ENCODE results near the gene DIP2C. TPM values are rescaled to one million over a fixed set of nuclear protein-coding genes. Genes with fewer than 3 reads are reported as not detected.
A peak's percentile ranks its signal among the peaks of the same experiment; 100 is the strongest.

Gene DIP2C
- total RNA-seq, 1 donor from 2014 or later: 18.4 TPM

- intact Hi-C loops (cut with DNase I): no loop called here
- H3K27me3 ChIP-seq: no peaks in the 10 kb centered on the region
- H3K4me3 ChIP-seq: no peak overlapping the region
- H3K9me3 ChIP-seq: no peaks in the 10 kb centered on the region
- no peak for DNase-seq (ENCODE audit: extremely low spot score in 2 of 2)
- TF ChIP-seq CTCF (IDR thresholded peaks at IDR 0.05) (no peak), POLR2AphosphoS5 (IDR thresholded peaks at IDR 0.05; ENCODE audit: insufficient read depth in 1 of 2, low read depth in 1 of 2) (no peak), POLR2A (IDR thresholded peaks at IDR 0.05) (no peak)
- no peak overlapping the region for H3K27ac ChIP-seq
- no peaks in the 10 kb centered on the region for H3K36me3 ChIP-seq
- peaks cover 8% of the 10 kb centered on the region for H3K4me1 ChIP-seq
These were observed 391.4 kb downstream of the DIP2C start for GRCh38 chr10:298033-298432.

DNA sequence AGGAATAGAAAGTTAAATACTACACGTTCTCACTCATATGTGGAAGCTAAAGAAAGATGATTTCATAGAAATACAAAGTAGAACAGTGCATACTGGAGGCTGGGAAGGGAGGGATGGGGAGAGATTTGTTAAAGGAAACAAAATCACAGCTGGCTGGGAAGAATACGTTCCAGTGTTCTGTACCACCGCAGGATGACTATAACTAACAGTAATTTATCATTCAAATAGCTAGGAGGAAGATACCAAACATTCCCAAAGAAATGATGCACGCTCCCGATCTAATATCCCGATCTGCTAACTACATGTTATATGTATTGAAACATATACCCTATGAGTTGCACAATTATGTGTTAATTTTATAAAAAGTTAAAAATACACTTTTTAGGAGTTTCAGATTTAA, 391.9 kb downstream of the DIP2C start:
- no peak for DNase-seq (ENCODE audit: extremely low spot score in 2 of 2)
- intact Hi-C loops (cut with DNase I): no loop called here
- Histone ChIP-seq H3K4me1 (peaks cover 8% of the 10 kb centered on the region), H3K27ac (peak overlapping the region; percentile 69), H3K36me3 (no peaks in the 10 kb centered on the region), H3K9me3 (no peaks in the 10 kb centered on the region), H3K27me3 (no peaks in the 10 kb centered on the region), H3K4me3 (no peak overlapping the region)
- no peak for TF ChIP-seq CTCF (IDR thresholded peaks at IDR 0.05)
- TF ChIP-seq POLR2A (IDR thresholded peaks at IDR 0.05): no peak
- no peak for TF ChIP-seq POLR2AphosphoS5 (IDR thresholded peaks at IDR 0.05; ENCODE audit: insufficient read depth in 1 of 2, low read depth in 1 of 2)

- Histone ChIP-seq H3K4me1 (peaks cover 18% of the 10 kb centered on the region), H3K4me3 (no peak overlapping the region), H3K27me3 (no peaks in the 10 kb centered on the region), H3K36me3 (peaks cover 0 to 4% of the 10 kb centered on the region in 2 donors), H3K27ac (no peak overlapping the region), H3K9me3 (no peaks in the 10 kb centered on the region)
- no peak for DNase-seq (ENCODE audit: extremely low spot score in 2 of 2)
- intact Hi-C loops (cut with DNase I): no loop called here
- no peak for TF ChIP-seq POLR2AphosphoS5 (IDR thresholded peaks at IDR 0.05; ENCODE audit: insufficient read depth in 1 of 2, low read depth in 1 of 2)
- TF ChIP-seq POLR2A (IDR thresholded peaks at IDR 0.05): no peak
- TF ChIP-seq CTCF (IDR thresholded peaks at IDR 0.05): no peak
These were observed 395.8 kb downstream of the DIP2C start for GRCh38 chr10:293636-294035.

DNA sequence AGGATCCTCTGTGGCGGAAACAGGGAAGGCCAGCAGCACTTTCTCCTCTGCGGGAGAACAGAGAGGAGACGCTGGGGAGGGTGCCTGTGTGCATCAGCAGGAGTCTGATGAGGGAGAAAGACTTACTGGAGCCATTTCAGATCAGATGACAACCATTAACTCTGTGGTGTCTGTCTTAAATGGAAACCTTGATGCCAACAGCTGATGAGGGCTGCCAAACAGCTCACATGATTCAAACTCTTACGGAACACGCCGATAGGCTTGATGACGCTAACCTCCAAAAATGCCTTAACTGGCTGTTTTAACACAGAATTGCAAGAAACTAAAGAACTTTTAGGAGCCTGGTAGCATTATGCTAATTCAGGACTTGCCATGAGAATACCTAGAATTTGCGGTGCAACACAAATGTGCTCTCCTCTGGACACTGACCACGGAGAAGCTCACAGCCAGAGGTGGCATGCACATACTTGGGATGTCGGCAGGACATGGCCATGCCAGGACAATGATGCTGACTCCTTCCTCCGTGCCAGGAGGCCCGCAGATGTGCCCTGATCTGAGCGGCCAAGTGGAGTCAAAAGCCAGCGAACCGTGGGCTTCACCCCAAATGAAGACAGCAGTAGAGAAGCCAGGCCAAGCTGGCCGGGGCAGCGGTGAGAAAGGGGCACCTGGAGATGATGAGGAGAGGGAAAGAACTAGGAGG, 399.3 kb downstream of the DIP2C start:
- Histone ChIP-seq H3K36me3 (peaks cover 0 to 8% of the 10 kb centered on the region in 2 donors), H3K4me3 (no peak overlapping the region), H3K27ac (peak overlapping the region; percentile 60), H3K4me1 (peaks cover 9% of the 10 kb centered on the region), H3K9me3 (no peaks in the 10 kb centered on the region), H3K27me3 (no peaks in the 10 kb centered on the region)
- TF ChIP-seq POLR2A (IDR thresholded peaks at IDR 0.05): no peak
- TF ChIP-seq CTCF (IDR thresholded peaks at IDR 0.05): no peak
- peak in 1 of 2 donors; percentile 48 for TF ChIP-seq POLR2AphosphoS5 (IDR thresholded peaks at IDR 0.05; ENCODE audit: insufficient read depth in 1 of 2, low read depth in 1 of 2)
- no peak for DNase-seq (ENCODE audit: extremely low spot score in 2 of 2)
- intact Hi-C loops (cut with DNase I): no loop called here

- intact Hi-C loops (cut with DNase I): no loop called here
- H3K9me3 ChIP-seq: no peaks in the 10 kb centered on the region
- peak overlapping the region; percentile 60 for H3K27ac ChIP-seq
- H3K27me3 ChIP-seq: no peaks in the 10 kb centered on the region
- DNase-seq (ENCODE audit: extremely low spot score in 2 of 2): no peak
- H3K4me3 ChIP-seq: no peak overlapping the region
- peaks cover 0 to 12% of the 10 kb centered on the region in 2 donors for H3K36me3 ChIP-seq
- H3K4me1 ChIP-seq: peaks cover 9% of the 10 kb centered on the region
- no peak for TF ChIP-seq POLR2A (IDR thresholded peaks at IDR 0.05)
- TF ChIP-seq POLR2AphosphoS5 (IDR thresholded peaks at IDR 0.05; ENCODE audit: insufficient read depth in 1 of 2, low read depth in 1 of 2): no peak
- TF ChIP-seq CTCF (IDR thresholded peaks at IDR 0.05): no peak
These were observed 399.9 kb downstream of the DIP2C start for GRCh38 chr10:289581-289980.
